Measurements from ENCODE around the gene ARHGAP9.

Gene ARHGAP9

GRCh38 chr12:57471661-57472060, 8.0 kb downstream of the ARHGAP9 start:
- no peak for DNase-seq

DNA sequence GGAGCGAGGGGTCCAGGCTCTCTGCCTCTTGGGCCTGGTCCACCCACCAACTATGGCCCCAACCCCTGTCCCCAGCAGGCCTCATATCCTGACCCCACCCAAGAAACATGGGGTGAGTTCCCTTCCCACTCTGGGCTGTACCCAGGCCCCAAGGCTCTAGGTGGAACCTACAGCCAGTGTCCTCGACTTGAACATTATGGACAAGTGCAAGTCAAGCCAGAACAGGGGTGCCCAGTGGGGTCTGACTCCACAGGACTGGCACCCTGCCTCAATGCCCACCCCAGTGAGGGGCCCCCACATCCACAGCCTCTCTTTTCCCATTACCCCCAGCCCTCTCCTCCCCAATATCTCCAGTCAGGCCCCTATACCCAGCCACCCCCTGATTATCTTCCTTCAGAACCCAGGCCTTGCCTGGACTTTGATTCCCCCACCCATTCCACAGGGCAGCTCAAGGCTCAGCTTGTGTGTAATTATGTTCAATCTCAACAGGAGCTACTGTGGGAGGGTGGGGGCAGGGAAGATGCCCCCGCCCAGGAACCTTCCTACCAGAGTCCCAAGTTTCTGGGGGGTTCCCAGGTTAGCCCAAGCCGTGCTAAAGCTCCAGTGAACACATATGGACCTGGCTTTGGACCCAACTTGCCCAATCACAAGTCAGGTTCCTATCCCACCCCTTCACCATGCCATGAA, 8.6 kb downstream of the ARHGAP9 start:
- DNase-seq: no peak

- no peak for DNase-seq
These were observed 9.2 kb downstream of the ARHGAP9 start for GRCh38 chr12:57470286-57470969.

GRCh38 chr12:57469296-57470164, 10.1 kb downstream of the ARHGAP9 start:
- no peak for DNase-seq

- no peak for DNase-seq
These were observed 11.8 kb downstream of the ARHGAP9 start for GRCh38 chr12:57467915-57468314.

- DNase-seq: no peak
These were observed 12.3 kb downstream of the ARHGAP9 start for GRCh38 chr12:57467212-57467874.

DNA sequence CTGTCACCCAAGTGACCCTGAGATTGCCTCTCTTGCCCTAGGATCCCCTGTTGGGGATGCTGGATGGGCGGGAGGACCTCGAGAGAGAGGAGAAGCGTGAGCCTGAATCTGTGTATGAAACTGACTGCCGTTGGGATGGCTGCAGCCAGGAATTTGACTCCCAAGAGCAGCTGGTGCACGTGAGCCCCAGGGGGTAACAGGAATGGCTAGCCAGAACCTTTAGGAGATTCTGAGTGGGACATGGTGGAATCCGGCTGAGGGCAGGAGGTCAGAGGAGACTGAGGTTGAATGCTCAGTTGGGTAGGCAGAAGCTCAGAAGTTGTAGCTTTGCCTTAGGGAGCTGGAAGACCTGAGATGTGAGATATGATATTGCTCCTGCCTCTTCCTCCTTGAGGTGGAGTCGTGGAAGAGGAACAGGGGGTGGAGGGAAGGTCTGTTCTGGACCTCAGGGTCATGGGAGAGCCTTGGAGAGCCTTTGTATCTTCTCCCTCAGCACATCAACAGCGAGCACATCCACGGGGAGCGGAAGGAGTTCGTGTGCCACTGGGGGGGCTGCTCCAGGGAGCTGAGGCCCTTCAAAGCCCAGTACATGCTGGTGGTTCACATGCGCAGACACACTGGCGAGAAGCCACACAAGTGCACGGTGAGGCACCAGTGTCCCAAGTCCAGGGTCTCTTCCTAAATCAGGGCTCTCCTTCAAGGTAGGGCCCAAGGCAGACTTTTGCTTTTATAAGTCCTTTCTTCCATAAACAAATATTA, 13.7 kb downstream of the ARHGAP9 start:
- no peak for DNase-seq

DNA sequence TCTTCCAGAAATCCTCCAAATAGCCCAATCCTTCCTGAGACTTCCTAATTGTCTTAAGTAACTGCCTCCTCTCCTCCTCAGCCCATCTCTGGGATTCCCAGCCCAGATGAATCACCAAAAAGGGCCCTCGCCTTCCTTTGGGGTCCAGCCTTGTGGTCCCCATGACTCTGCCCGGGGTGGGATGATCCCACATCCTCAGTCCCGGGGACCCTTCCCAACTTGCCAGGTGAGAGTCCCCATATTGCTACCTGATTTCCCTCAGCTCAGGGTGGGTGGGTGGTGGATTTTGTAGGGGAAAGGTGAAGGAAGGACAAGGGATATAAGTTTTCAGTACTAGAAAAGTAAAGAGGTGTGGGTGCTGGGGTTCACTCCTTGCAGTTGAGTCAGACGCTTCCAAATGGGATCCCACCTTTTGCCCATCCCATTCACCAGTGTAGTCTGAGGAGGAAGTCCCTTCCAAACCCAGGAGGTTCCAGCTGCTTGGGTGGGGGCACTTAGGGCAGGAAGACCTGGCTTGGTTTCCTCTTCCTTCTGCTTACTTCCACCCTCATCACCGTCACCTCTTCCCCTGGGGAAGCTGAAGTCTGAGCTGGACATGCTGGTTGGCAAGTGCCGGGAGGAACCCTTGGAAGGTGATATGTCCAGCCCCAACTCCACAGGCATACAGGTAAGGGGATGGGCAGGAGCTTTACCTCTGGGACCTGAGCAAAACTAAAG, 14.5 kb downstream of the ARHGAP9 start:
- no peak for DNase-seq

DNA sequence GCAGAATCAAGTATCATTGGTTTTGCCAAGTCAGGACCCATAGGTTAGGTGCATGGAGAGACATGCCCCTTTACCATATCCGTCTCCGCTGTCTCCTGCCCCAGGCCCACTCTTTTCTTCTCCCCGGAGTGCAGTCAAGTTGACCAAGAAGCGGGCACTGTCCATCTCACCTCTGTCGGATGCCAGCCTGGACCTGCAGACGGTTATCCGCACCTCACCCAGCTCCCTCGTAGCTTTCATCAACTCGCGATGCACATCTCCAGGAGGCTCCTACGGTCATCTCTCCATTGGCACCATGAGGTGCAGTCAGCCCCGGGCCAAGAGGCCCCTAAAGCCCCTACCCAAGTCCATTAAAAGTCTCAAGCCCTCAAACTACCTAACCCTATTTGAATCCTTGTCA, 15.1 kb downstream of the ARHGAP9 start:
- no peak for DNase-seq

DNA sequence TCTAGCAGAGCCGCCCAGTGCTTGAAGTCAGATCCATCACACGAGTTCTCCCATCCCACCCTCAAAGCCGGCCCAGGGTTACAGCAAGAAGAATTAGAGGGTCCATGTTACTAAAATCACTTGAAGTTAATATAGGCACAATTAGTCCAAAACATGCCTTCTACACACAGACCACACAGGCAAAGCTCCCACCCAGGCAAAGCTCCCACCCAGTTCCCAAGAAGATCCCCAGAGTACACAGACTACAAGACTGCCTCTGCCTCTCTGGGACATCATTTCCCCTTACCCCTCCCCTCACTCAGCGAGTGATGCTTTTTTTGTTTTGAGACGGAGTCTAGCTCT, 16.8 kb downstream of the ARHGAP9 start:
- no peak for DNase-seq

DNA sequence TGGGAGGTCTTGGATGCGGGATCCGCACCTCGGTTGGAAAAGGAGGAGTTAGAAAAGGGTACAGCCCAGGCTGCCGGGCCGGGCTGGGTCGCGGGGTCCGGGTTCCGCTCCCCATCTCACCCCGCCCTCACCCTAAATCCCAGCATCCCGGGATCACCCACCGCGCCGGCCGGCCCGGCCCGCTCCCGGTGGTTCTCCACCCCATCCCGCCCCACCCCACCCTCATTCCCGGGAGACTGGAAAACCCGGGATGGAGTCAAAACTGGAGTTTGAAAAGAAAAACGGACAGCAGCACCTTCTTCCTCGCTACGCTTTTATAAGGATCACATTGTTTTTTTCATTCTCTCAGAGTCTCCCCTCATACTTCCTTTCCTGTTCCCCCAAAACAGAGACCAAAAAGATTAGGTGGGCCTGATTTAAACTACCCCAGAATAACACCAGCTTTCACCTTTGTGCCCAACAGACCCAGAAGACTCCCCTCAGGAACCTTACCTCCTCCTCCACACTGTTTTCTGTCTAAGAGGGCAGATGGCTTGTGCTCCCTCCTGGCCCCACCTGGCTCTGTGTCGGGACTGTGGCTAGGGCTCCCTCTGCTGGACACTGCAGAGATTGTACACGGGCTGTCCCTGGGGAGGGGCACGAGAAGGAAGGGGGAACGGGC, 17.3 kb downstream of the ARHGAP9 start:
- DNase-seq: peak; percentile 72 to 87 (median 81)

DNA sequence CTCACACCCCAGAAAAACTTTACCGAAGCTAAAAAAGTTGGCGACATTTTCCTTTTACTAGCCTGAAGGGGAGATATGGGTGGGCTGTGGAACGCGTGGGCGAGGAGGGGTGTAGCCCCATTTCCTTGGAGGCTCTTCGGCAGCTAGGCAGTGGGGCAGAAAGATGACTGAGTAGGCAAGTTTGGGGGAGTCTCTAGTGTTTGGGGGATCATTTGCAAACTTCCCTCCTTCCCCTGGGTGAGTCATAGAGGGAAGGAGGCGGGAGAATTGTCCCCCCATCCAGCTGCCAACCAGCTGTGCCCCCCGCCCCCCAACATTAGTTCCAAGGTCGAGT, 17.8 kb downstream of the ARHGAP9 start:
- no peak for DNase-seq

DNA sequence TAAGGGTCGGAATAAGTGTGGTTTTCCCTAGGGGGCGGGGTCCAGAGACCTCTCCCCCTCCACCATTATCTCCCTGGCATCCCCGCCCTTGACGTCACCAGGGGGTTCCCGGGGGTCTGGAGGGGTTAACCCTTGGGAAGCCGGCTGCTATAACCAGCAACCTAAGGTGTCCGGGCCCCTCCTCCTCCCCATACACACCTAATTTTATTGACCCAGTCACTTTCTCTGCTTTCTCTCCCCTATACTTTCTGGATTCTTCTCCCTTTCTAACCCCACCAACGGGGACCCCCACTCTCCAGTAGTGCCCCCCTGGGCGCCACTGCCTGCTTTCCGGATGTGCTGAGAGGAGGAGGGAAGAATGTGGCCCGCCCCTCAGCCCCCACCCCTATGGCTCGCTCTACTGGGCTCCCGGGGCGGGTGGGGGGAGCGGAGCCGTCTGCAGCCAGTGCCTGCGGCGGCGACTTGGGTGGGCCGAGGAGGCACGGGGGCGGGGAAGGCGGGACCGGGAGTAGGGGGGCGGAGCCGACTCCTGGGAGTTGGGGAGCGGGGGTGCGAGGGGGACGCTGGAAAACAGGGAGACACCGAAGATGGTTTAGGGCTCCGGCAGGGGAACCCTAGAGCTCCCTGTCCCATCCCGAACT, 18.3 kb downstream of the ARHGAP9 start:
- DNase-seq: peak in 1 of 5 donors; percentile 39

GRCh38 chr12:57460841-57461275, 18.8 kb downstream of the ARHGAP9 start:
- no peak for DNase-seq

- DNase-seq: no peak
These were observed 19.2 kb downstream of the ARHGAP9 start for GRCh38 chr12:57460468-57460784.

GRCh38 chr12:57459750-57460467, 19.8 kb downstream of the ARHGAP9 start, which contains the start of gene GLI1:
TSS of gene GLI1 (plus strand) at chr12:57459785. CDS start at chr12:57463692, 3,907 bp downstream.
- no peak for DNase-seq

DNA sequence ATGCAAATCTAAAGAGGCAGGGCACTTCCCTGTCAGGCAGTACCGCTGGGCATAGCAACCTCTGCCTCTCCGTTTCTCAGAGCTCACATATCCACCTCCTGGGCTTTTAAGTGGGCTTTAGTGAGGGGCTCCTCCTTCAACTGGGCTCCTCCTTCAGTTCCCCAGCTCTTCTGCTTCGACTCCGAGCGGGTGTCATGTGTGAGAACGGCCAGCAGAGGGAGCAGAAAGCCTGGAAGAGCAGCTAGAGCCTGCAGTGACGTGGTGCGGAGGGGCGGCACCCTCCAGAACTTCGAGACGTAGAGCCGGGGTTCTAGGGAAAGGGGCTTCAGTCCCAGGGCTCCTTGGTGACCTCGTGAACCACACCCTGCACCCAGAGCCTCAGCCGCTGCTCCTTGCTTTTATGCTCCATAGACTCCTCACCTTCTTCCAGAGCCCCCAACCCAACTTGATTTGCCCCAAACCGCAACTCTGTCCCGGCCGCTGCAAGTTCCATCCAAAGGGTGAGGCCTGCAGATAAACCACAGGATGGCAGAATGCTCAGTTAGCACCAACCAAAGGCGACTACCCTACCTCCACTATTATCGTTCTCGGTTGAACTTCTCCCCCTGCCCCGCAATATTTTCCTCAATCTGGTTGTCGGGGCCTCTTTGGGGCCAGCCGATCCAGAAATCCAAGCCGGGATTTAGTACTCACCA, 20.5 kb downstream of the ARHGAP9 start:
- peak; percentile 71 to 95 (median 85) for DNase-seq

GRCh38 chr12:57458665-57459054, 21.0 kb downstream of the ARHGAP9 start:
- no peak for DNase-seq

GRCh38 chr12:57456737-57457490, 22.8 kb downstream of the ARHGAP9 start:
- no peak for DNase-seq

All from T-helper 1 cell (primary cell).